ENCODE results near the gene IL12RB1. TPM values are rescaled to one million over a fixed set of nuclear protein-coding genes. Genes with fewer than 3 reads are reported as not detected.
A peak's percentile ranks its signal among the peaks of the same experiment; 100 is the strongest.

IL12RB1 gene
- polyA plus RNA-seq, 1 donor (not counting 4 experiments of a cell fraction or from before 2014, with no cell fraction given), result 0.09 TPM

- H3K4me2 ChIP-seq (ENCODE audit: control insufficient read depth, extremely low read depth, insufficient read depth, low read depth, low read length), result no peak overlapping the region
- H3K9me1 ChIP-seq (ENCODE audit: control insufficient read depth, extremely low read depth, insufficient read depth, low read length), result no peaks in the 10 kb centered on the region
- H3K27ac ChIP-seq (ENCODE audit: control insufficient read depth, insufficient read depth, low read length), result no peak overlapping the region
- H4K20me1 ChIP-seq (ENCODE audit: control insufficient read depth, extremely low read depth, insufficient read depth, low read length), result no peaks in the 10 kb centered on the region
- H3K79me2 ChIP-seq (ENCODE audit: control insufficient read depth, insufficient read depth, low read length), result no peaks in the 10 kb centered on the region
- peak overlapping the region; percentile 68 for H2AFZ ChIP-seq (ENCODE audit: control insufficient read depth, low read length)
- H3K36me3 ChIP-seq (ENCODE audit: control insufficient read depth in 2 of 2, extremely low read depth in 1 of 2, insufficient read depth in 2 of 2, low read length in 2 of 2), result no peaks in the 10 kb centered on the region
- no peaks in the 10 kb centered on the region for H3K9me3 ChIP-seq (ENCODE audit: control insufficient read depth, low read depth, low read length)
- no peak overlapping the region for H3K4me3 ChIP-seq (ENCODE audit: control insufficient read depth in 2 of 3, extremely low read depth in 1 of 3, insufficient read depth in 2 of 3, low read depth in 1 of 3, low read length in 3 of 3)
- dilution Hi-C loops (cut with MboI; ENCODE audit: extremely low pct_ligation_motif_present, low sequenced_read_pairs), result no loop called here
- H3K4me1 ChIP-seq (ENCODE audit: control insufficient read depth, extremely low read depth, insufficient read depth, low read length), result peaks cover 11% of the 10 kb centered on the region
- FAIRE-seq, result no peak
- TF ChIP-seq CTCF (optimal IDR thresholded peaks at IDR 0.05 in 1 of 3, IDR thresholded peaks at IDR 0.05 in 1 of 3, conservative IDR thresholded peaks at IDR 0.05 in 1 of 3; ENCODE audit: extremely low read depth in 1 of 3, insufficient read depth in 2 of 3, low read length in 3 of 3) (no peak), EZH2 (IDR thresholded peaks at IDR 0.05; ENCODE audit: low read length) (no peak)
- no peak overlapping the region for H3K9ac ChIP-seq (ENCODE audit: control insufficient read depth, extremely low read depth, insufficient read depth, low read length)
- DNase-seq (ENCODE audit: low read depth, low spot score), result no peak
- no peaks in the 10 kb centered on the region for H3K27me3 ChIP-seq (ENCODE audit: control insufficient read depth, extremely low read depth, insufficient read depth, low read length)
These were observed 63.0 kb downstream of the IL12RB1 start for GRCh38 chr19:18023622-18024251.

GRCh38 chr19:18021121-18021755, 65.5 kb downstream of the IL12RB1 start:
- no peaks in the 10 kb centered on the region for H3K36me3 ChIP-seq (ENCODE audit: control insufficient read depth in 2 of 2, extremely low read depth in 1 of 2, insufficient read depth in 2 of 2, low read length in 2 of 2)
- peak overlapping the region; percentile 14 for H3K27ac ChIP-seq (ENCODE audit: control insufficient read depth, insufficient read depth, low read length)
- no peak overlapping the region for H3K9ac ChIP-seq (ENCODE audit: control insufficient read depth, extremely low read depth, insufficient read depth, low read length)
- dilution Hi-C loops (cut with MboI; ENCODE audit: extremely low pct_ligation_motif_present, low sequenced_read_pairs), result no loop called here
- TF ChIP-seq CTCF (optimal IDR thresholded peaks at IDR 0.05 in 1 of 3, IDR thresholded peaks at IDR 0.05 in 1 of 3, conservative IDR thresholded peaks at IDR 0.05 in 1 of 3; ENCODE audit: extremely low read depth in 1 of 3, insufficient read depth in 2 of 3, low read length in 3 of 3), result no peak
- TF ChIP-seq EZH2 (IDR thresholded peaks at IDR 0.05; ENCODE audit: low read length), result no peak
- DNase-seq (ENCODE audit: low read depth, low spot score) (no peak), FAIRE-seq (no peak)
- no peaks in the 10 kb centered on the region for H3K9me3 ChIP-seq (ENCODE audit: control insufficient read depth, low read depth, low read length)
- peak overlapping the region; percentile 52 for H2AFZ ChIP-seq (ENCODE audit: control insufficient read depth, low read length)
- H3K9me1 ChIP-seq (ENCODE audit: control insufficient read depth, extremely low read depth, insufficient read depth, low read length), result no peaks in the 10 kb centered on the region
- H4K20me1 ChIP-seq (ENCODE audit: control insufficient read depth, extremely low read depth, insufficient read depth, low read length), result no peaks in the 10 kb centered on the region
- H3K4me1 ChIP-seq (ENCODE audit: control insufficient read depth, extremely low read depth, insufficient read depth, low read length), result peaks cover 11% of the 10 kb centered on the region
- no peaks in the 10 kb centered on the region for H3K79me2 ChIP-seq (ENCODE audit: control insufficient read depth, insufficient read depth, low read length)
- no peak overlapping the region for H3K4me3 ChIP-seq (ENCODE audit: control insufficient read depth in 2 of 3, extremely low read depth in 1 of 3, insufficient read depth in 2 of 3, low read depth in 1 of 3, low read length in 3 of 3)
- peak overlapping the region; percentile 1 for H3K4me2 ChIP-seq (ENCODE audit: control insufficient read depth, extremely low read depth, insufficient read depth, low read depth, low read length)
- no peaks in the 10 kb centered on the region for H3K27me3 ChIP-seq (ENCODE audit: control insufficient read depth, extremely low read depth, insufficient read depth, low read length)

Data from keratinocyte (primary cell).